Activated B cell treated with CpG ODN at 0.5 μM for 24 hours (primary cell): ENCODE results near the gene RABGAP1L. TPM values are rescaled to one million over a fixed set of nuclear protein-coding genes. Genes with fewer than 3 reads are reported as not detected.

Source experiments
- ATAC-seq: fragments of 200-7000 bp; cut with Tn5 transposase; one replicate; pipeline ENCODE4 v1.10.0; 2021; ENCODE audit warnings: low read depth, mild to moderate bottlenecking, moderate library complexity
- CTCF ChIA-PET: fragments of 350-600 bp; sonication (Branson Sonifier 250); formaldehyde crosslinking; loops from one replicate; lab custom pipeline; 2021; ENCODE audit warnings: antibody characterized with exemption; lab: Charles Lee
- POLR2A ChIA-PET: fragments of 350-600 bp; sonication (Branson Sonifier 250); formaldehyde crosslinking; loops from one replicate; lab custom pipeline; 2021; ENCODE audit warnings: antibody characterized with exemption; lab: Charles Lee
- DNase-seq: peaks from one replicate; pipeline ENCODE4 v3.0.0; 2022
- H3K27ac Mint-ChIP-seq: one replicate; pipeline ENCODE4 v1.8.0; 2020; ENCODE audit warnings: mixed read lengths
- H3K27me3 Mint-ChIP-seq: one replicate; pipeline ENCODE4 v1.8.0; 2021; ENCODE audit warnings: mixed read lengths
- H3K36me3 Mint-ChIP-seq: one replicate; pipeline ENCODE4 v1.8.0; 2021; ENCODE audit warnings: low read depth, mixed read lengths
- H3K4me1 Mint-ChIP-seq: one replicate; pipeline ENCODE4 v1.8.0; 2021; ENCODE audit warnings: mixed read lengths
- H3K4me3 Mint-ChIP-seq: one replicate; pipeline ENCODE4 v1.8.0; 2020; ENCODE audit warnings: mild to moderate bottlenecking, mixed read lengths
- H3K9me3 Mint-ChIP-seq: one replicate; pipeline ENCODE4 v1.8.0; 2020; ENCODE audit warnings: mixed read lengths
- CTCF ChIP-seq: fragments of 200-600 bp; IDR thresholded peaks from one replicate; pipeline ENCODE4 v1.8.0; 2022; ENCODE audit warnings: antibody characterized with exemption, mild to moderate bottlenecking
- intact Hi-C: fragments of 100-400 bp; cut with micrococcal nuclease; formaldehyde crosslinking; loops from one replicate; pipeline ENCODE4 v1.15.1; 2024
- total RNA-seq: library from RNA; stranded (reverse); gene quantifications from 2 replicates; pipeline ENCODE4 v1.2.3, GENCODE V29; 2022

The RABGAP1L gene
- total RNA-seq, 1 donor from 2014 or later: 126 TPM

DNA sequence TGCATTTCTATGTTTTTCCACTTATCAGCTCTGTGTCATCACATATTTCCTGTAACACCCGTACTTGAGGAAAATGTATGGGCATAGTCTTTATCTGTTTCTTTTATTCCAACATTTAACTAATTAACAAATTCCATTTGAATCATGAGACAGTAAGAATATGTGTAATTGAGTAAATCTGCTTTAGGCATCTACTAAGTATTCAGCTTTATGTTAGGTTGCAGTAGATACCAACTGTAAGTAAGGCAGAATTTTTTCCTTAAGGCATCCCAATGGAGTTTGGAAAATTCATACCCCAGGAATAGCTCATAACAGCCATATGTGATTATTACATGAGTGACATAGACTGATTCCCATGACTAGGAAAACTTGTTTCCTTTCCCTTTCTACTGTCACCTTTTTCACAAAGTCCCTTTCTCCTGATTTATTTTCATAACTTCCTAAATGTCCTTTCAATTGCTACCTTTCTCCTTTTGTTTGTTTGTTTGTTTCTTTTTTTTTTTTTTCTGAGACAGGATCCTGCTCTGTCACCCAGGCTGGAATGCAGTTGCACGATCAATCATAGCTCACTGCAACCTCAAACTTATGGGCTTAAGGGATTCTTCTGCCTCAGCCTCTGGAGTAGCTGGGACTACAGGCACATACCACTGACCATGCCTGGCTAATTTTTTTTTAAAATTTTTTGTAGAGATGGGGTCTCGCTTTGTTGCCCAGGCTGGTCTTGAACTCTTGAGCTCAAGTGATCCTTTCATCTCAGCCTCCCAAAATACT, 780.6 kb downstream of the RABGAP1L start:
- no peaks in the 10 kb centered on the region for H3K27me3 Mint-ChIP-seq
- TF ChIP-seq CTCF: no peak
- DNase-seq (no peak), ATAC-seq (no peak)
- intact Hi-C loops: loop anchor here (5.0 kb wide), 1 partner anchor 42 kb away; no protein-coding TSS in a partner anchor
- ChIA-PET CTCF (no interaction called here), POLR2A (interaction anchor here (1.0 kb wide), 1 partner anchor 14 kb away, joined by 3 read pairs; no protein-coding TSS in a partner anchor)
- H3K36me3 Mint-ChIP-seq: peaks cover 7% of the 10 kb centered on the region
- H3K4me3 Mint-ChIP-seq: no peak overlapping the region
- H3K27ac Mint-ChIP-seq: no peak overlapping the region
- H3K9me3 Mint-ChIP-seq: no peaks in the 10 kb centered on the region
- H3K4me1 Mint-ChIP-seq: peaks cover 18% of the 10 kb centered on the region

GRCh38 chr1:174940646-174941175, 781.4 kb downstream of the RABGAP1L start:
- CTCF ChIA-PET: no interaction called here
- H3K27me3 Mint-ChIP-seq: no peaks in the 10 kb centered on the region
- POLR2A ChIA-PET: interaction anchor here (1.0 kb wide), 1 partner anchor 13 kb away, joined by 3 read pairs; no protein-coding TSS in a partner anchor
- ATAC-seq: no peak
- H3K4me3 Mint-ChIP-seq: no peak overlapping the region
- intact Hi-C loops: loop anchor here (5.0 kb wide), 1 partner anchor 42 kb away; no protein-coding TSS in a partner anchor
- H3K36me3 Mint-ChIP-seq: peaks cover 7% of the 10 kb centered on the region
- H3K4me1 Mint-ChIP-seq: peaks cover 18% of the 10 kb centered on the region
- no peaks in the 10 kb centered on the region for H3K9me3 Mint-ChIP-seq
- no peak for DNase-seq
- no peak for TF ChIP-seq CTCF
- H3K27ac Mint-ChIP-seq: no peak overlapping the region

DNA sequence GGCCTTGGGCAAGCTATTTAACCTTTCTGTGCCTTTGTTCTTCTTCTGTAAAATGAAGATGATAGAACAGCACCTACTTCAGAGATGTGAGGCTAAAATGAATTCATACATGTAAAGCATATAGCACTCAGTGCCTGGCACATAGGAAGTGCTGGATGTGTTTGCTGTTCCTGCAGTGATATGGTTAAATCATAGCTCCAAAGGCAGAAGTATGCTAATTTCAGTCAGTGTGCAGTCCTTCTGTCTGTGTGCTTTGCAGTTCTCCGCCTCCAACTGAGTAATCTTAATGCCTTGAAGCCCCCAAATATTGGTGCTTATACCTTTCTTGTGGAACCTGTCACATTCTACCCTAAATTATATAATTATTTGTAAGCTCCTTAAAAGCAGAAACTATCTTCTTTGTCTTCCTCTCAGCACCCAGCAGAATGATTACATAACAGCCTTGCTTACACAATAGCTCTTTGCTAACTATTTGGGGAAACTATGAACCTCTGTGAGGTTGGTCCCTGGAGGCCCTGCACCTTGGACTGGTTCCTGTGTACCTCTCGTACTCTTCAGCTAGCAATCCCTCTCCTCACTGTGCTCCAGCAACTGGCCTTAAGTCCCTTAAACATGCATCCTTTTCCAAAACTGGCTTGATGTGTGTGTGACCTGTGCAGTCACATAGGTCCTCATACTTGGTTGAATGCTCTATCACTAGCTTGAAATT, 783.4 kb downstream of the RABGAP1L start:
- peak; percentile 65 for ATAC-seq
- peaks cover 18% of the 10 kb centered on the region for H3K4me1 Mint-ChIP-seq
- POLR2A ChIA-PET: no interaction called here

GRCh38 chr1:174946031-174946430, 786.7 kb downstream of the RABGAP1L start:
- H3K9me3 Mint-ChIP-seq: no peaks in the 10 kb centered on the region
- no peaks in the 10 kb centered on the region for H3K36me3 Mint-ChIP-seq
- DNase-seq (no peak), ATAC-seq (no peak)
- POLR2A ChIA-PET: no interaction called here
- peaks cover 11% of the 10 kb centered on the region for H3K4me1 Mint-ChIP-seq
- intact Hi-C loops: no loop called here
- H3K4me3 Mint-ChIP-seq: no peak overlapping the region
- CTCF ChIA-PET: no interaction called here
- TF ChIP-seq CTCF: no peak
- no peaks in the 10 kb centered on the region for H3K27me3 Mint-ChIP-seq
- no peak overlapping the region for H3K27ac Mint-ChIP-seq

More for the DNA sequence above, 783.4 kb downstream of the RABGAP1L start:
- DNase-seq: no peak
- intact Hi-C loops: loop anchor here (5.0 kb wide), 1 partner anchor 40 kb away; no protein-coding TSS in a partner anchor
- no peaks in the 10 kb centered on the region for H3K9me3 Mint-ChIP-seq
- no peaks in the 10 kb centered on the region for H3K27me3 Mint-ChIP-seq
- H3K36me3 Mint-ChIP-seq: peaks cover 7% of the 10 kb centered on the region
- H3K4me3 Mint-ChIP-seq: no peak overlapping the region
- CTCF ChIA-PET: no interaction called here
- no peak overlapping the region for H3K27ac Mint-ChIP-seq
- no peak for TF ChIP-seq CTCF

DNA sequence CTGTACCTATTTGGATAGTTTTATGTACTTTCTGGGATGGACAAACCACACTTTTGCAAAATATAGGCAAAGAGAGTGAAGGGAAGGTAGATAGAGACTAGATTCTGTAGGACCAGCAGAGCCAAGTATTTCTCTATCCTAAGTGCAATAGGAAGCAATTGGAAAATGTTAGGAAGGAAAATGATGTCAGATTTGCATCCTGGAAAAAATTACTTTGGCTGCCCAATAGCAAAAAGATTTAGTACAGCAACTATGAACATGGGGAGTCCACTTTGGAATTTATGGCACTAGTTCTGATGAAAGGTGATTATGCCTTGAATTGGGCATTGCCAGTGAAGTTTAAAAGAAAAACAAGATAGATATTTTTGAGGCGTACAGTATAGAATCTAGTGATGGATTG, 789.7 kb downstream of the RABGAP1L start:
- no peak for TF ChIP-seq CTCF
- Mint-ChIP-seq H3K36me3 (no peaks in the 10 kb centered on the region), H3K4me1 (peaks cover 20% of the 10 kb centered on the region), H3K27ac (no peak overlapping the region), H3K9me3 (no peaks in the 10 kb centered on the region), H3K4me3 (no peak overlapping the region), H3K27me3 (no peaks in the 10 kb centered on the region)
- ChIA-PET POLR2A (no interaction called here), CTCF (interaction anchor here (0.6 kb wide), 1 partner anchor 156 kb away, joined by 6 read pairs; no protein-coding TSS in a partner anchor)
- intact Hi-C loops: no loop called here
- DNase-seq (no peak), ATAC-seq (no peak)
